HEK293T (cell line): ENCODE results near the gene KIF25.
A peak's percentile ranks its signal among the peaks of the same experiment; 100 is the strongest.

Experiments
- CTCF ChIA-PET: fragments of 350-600 bp; formaldehyde crosslinking; extraction: SDS; loops from one replicate; lab custom pipeline; 2021; ENCODE audit warnings: antibody characterized with exemption, inconsistent platforms; lab: Yijun Ruan, JAX
- POLR2A ChIA-PET: fragments of 350-600 bp; formaldehyde crosslinking; extraction: SDS; loops from one replicate; lab custom pipeline; 2020; ENCODE audit warnings: antibody characterized with exemption, inconsistent platforms; lab: Yijun Ruan, JAX
- DNase-seq: peaks from one replicate; pipeline ENCODE4 v3.0.0; 2012; ENCODE audit warnings: mixed read lengths; ENCODE audit errors: extremely low spot score
- ARNT ChIP-seq: fragments of 450-650 bp; IDR thresholded peaks from 2 replicates; pipeline ENCODE4 v1.6.1; 2017; ENCODE audit warnings: mild to moderate bottlenecking
- BHLHE40 ChIP-seq: fragments of 450-650 bp; IDR thresholded peaks from 2 replicates; pipeline ENCODE4 v1.6.1; 2016; ENCODE audit warnings: mild to moderate bottlenecking, moderate library complexity, borderline replicate concordance
- CTBP1 ChIP-seq: fragments of 450-650 bp; IDR thresholded peaks from 2 replicates; pipeline ENCODE4 v1.6.1; 2016; ENCODE audit warnings: borderline replicate concordance
- ELF4 ChIP-seq: fragments of 450-650 bp; IDR thresholded peaks from 2 replicates; pipeline ENCODE4 v1.6.1; 2017; ENCODE audit warnings: antibody characterized with exemption
- FOXA1 ChIP-seq: fragments of 450-650 bp; IDR thresholded peaks from 2 replicates; pipeline ENCODE4 v1.6.1; 2016; ENCODE audit warnings: mild to moderate bottlenecking
- FOXK2 ChIP-seq: fragments of 450-650 bp; IDR thresholded peaks from 2 replicates; pipeline ENCODE4 v1.6.1; 2016; ENCODE audit warnings: mild to moderate bottlenecking
- FOXM1 ChIP-seq: fragments of 450-650 bp; IDR thresholded peaks from 2 replicates; pipeline ENCODE4 v1.6.1; 2017; ENCODE audit warnings: mild to moderate bottlenecking, borderline replicate concordance
- HDGF ChIP-seq: fragments of 450-650 bp; IDR thresholded peaks from 2 replicates; pipeline ENCODE4 v1.6.1; 2017; ENCODE audit warnings: antibody characterized with exemption, borderline replicate concordance
- L3MBTL2 ChIP-seq: fragments of 450-650 bp; conservative IDR thresholded peaks from 2 replicates; pipeline ENCODE4 v1.6.1; 2016; ENCODE audit warnings: mild to moderate bottlenecking
- LEF1 ChIP-seq: fragments of 450-650 bp; IDR thresholded peaks from 2 replicates; pipeline ENCODE4 v1.6.1; 2017; ENCODE audit warnings: mild to moderate bottlenecking, borderline replicate concordance
- NFRKB ChIP-seq: fragments of 450-650 bp; IDR thresholded peaks from 2 replicates; pipeline ENCODE4 v1.6.1; 2016; ENCODE audit warnings: mild to moderate bottlenecking, moderate library complexity
- PKNOX1 ChIP-seq: fragments of 450-650 bp; IDR thresholded peaks from 2 replicates; pipeline ENCODE4 v1.6.1; 2016
- SP1 ChIP-seq: fragments of 450-650 bp; IDR thresholded peaks from 2 replicates; pipeline ENCODE4 v1.6.1; 2017
- SUZ12 ChIP-seq: fragments of 450-650 bp; IDR thresholded peaks from 2 replicates; pipeline ENCODE4 v1.6.1; 2016; ENCODE audit warnings: mild to moderate bottlenecking
- TARDBP ChIP-seq: fragments of 450-650 bp; IDR thresholded peaks from 2 replicates; pipeline ENCODE4 v1.6.1; 2016
- ZNF384 ChIP-seq: fragments of 450-650 bp; IDR thresholded peaks from 2 replicates; pipeline ENCODE4 v1.6.1; 2016

KIF25 gene

GRCh38 chr6:167962711-167963110, 34.8 kb upstream of the KIF25 start:
- TF ChIP-seq CTBP1, result no peak
- TF ChIP-seq SP1, result no peak
- TF ChIP-seq PKNOX1, result no peak
- TF ChIP-seq L3MBTL2, result no peak
- no peak for TF ChIP-seq FOXA1
- TF ChIP-seq ELF4, result no peak
- TF ChIP-seq HDGF, result no peak
- no peak for TF ChIP-seq ARNT
- TF ChIP-seq LEF1, result no peak
- TF ChIP-seq ZNF384, result no peak
- POLR2A ChIA-PET, result no interaction called here
- no peak for DNase-seq
- CTCF ChIA-PET, result no interaction called here

- POLR2A ChIA-PET, result no interaction called here
- CTCF ChIA-PET, result no interaction called here
- no peak for TF ChIP-seq FOXK2
- no peak for TF ChIP-seq TARDBP
- no peak for DNase-seq
Measured at GRCh38 chr6:167963589-167964057, 33.8 kb upstream of the KIF25 start.

GRCh38 chr6:167965592-167966539, 31.6 kb upstream of the KIF25 start:
- no peak for TF ChIP-seq SP1
- TF ChIP-seq TARDBP, result no peak
- no peak for TF ChIP-seq SUZ12
- no peak for TF ChIP-seq NFRKB
- TF ChIP-seq LEF1, result no peak
- TF ChIP-seq ZNF384, result no peak
- TF ChIP-seq ARNT, result no peak
- POLR2A ChIA-PET, result no interaction called here
- no peak for DNase-seq
- CTCF ChIA-PET, result no interaction called here

GRCh38 chr6:167966540-167966905, 30.9 kb upstream of the KIF25 start:
- DNase-seq, result no peak
- TF ChIP-seq BHLHE40 (no peak), LEF1 (no peak), NFRKB (no peak), TARDBP (no peak), ARNT (no peak), HDGF (no peak)
- ChIA-PET CTCF (no interaction called here), POLR2A (no interaction called here)

GRCh38 chr6:167968091-167968490, 29.4 kb upstream of the KIF25 start:
- ChIA-PET CTCF (interaction anchor here (0.6 to 0.9 kb wide), 3 partner anchors 144 to 1610 kb away, joined by 3 to 4 read pairs (median 3); no protein-coding TSS in a partner anchor), POLR2A (no interaction called here)
- TF ChIP-seq SUZ12, result no peak
- TF ChIP-seq ELF4, result no peak
- TF ChIP-seq FOXM1, result no peak
- TF ChIP-seq ARNT, result no peak
- no peak for TF ChIP-seq TARDBP
- TF ChIP-seq FOXA1, result no peak
- TF ChIP-seq CTBP1, result no peak
- no peak for TF ChIP-seq HDGF
- TF ChIP-seq BHLHE40, result no peak
- peak; percentile 60 for DNase-seq

- no peak for DNase-seq
- TF ChIP-seq BHLHE40 (no peak), LEF1 (no peak), ZNF384 (no peak), ELF4 (no peak), FOXA1 (no peak), TARDBP (no peak), SP1 (no peak), FOXK2 (no peak), CTBP1 (no peak), NFRKB (no peak)
- ChIA-PET CTCF (interaction anchor here (0.6 kb wide), 1 partner anchor 510 kb away, joined by 3 read pairs; no protein-coding TSS in a partner anchor), POLR2A (no interaction called here)
Measured at GRCh38 chr6:167970230-167970629, 27.2 kb upstream of the KIF25 start.

GRCh38 chr6:167972193-167972592, 25.3 kb upstream of the KIF25 start:
- POLR2A ChIA-PET, result no interaction called here
- DNase-seq, result no peak
- CTCF ChIA-PET, result no interaction called here
- no peak for TF ChIP-seq SP1
- no peak for TF ChIP-seq ARNT
- no peak for TF ChIP-seq PKNOX1
- no peak for TF ChIP-seq ZNF384
- TF ChIP-seq HDGF, result no peak
- no peak for TF ChIP-seq FOXA1
- TF ChIP-seq FOXK2, result no peak
- TF ChIP-seq BHLHE40, result no peak
- no peak for TF ChIP-seq LEF1
- no peak for TF ChIP-seq ELF4
- TF ChIP-seq SUZ12, result no peak
- no peak for TF ChIP-seq FOXM1
- TF ChIP-seq TARDBP, result no peak
- TF ChIP-seq CTBP1, result no peak
- TF ChIP-seq NFRKB, result no peak
